Breast epithelium (tissue), 4 donors: Measurements from ENCODE around the gene NSMCE4A. TPM values are rescaled to one million over a fixed set of nuclear protein-coding genes. Genes with fewer than 3 reads are reported as not detected.
"Not testable (repeated sequence)": the region's sequence is repeated elsewhere in the genome, so short reads cannot be mapped to it uniquely, and the experiment has no call there.

Experiments
- DNase-seq, 2 donors: peaks; one replicate each; pipeline ENCODE4 v3.0.0-alpha.2; 2019; ENCODE audit warnings: low spot score in 2 of 2
- H3K27ac ChIP-seq, 2 donors: fragments of 200-600 bp; sonication (generic) in 1 of 2; one replicate each; pipeline ENCODE4 v1.5.1; 2016 to 2019; ENCODE audit warnings: mild to moderate bottlenecking in 1 of 2
- H3K27me3 ChIP-seq, 2 donors: fragments of 200-600 bp; sonication (generic) in 1 of 2; one replicate each; pipeline versions ENCODE4 v1.5.1 to v1.6.0; 2017 to 2019; ENCODE audit warnings: control low read depth in 1 of 2, mild to moderate bottlenecking in 1 of 2
- H3K36me3 ChIP-seq: fragments of 200-600 bp; one replicate; pipeline ENCODE4 v1.5.1; 2019
- H3K4me1 ChIP-seq, 2 donors: fragments of 200-600 bp; sonication (generic); one replicate each; pipeline ENCODE4 v1.5.1; 2016 to 2019; ENCODE audit warnings: control low read depth in 1 of 2
- H3K4me3 ChIP-seq, 3 donors: fragments of 200-600 bp; sonication (generic); 1 replicate in 2 of 3; 2 replicates in 1 of 3; pipeline ENCODE4 v1.5.1; 2016 to 2019; ENCODE audit warnings: mild to moderate bottlenecking in 3 of 3, moderate library complexity in 2 of 3
- H3K9me3 ChIP-seq, 2 donors: fragments of 200-600 bp; sonication (generic) in 1 of 2; one replicate each; pipeline ENCODE4 v1.5.1; 2016 to 2019; ENCODE audit warnings: control low read depth in 1 of 2
- POLR2A ChIP-seq: fragments of 450-650 bp; IDR thresholded peaks from one replicate; pipeline ENCODE4 v1.6.1; 2016; ENCODE audit warnings: antibody characterized with exemption, mild to moderate bottlenecking, moderate library complexity
- POLR2AphosphoS5 ChIP-seq, 3 donors: sonication (generic); formaldehyde crosslinking; IDR thresholded peaks; one replicate each; pipeline ENCODE4 v1.6.1; 2017; ENCODE audit warnings: antibody characterized with exemption in 3 of 3
- intact Hi-C: fragments of 100-400 bp; cut with DNase I; formaldehyde crosslinking; loops from one replicate; pipeline ENCODE4 v1.15.1; 2023; ENCODE audit warnings: low total_unique reads
- total RNA-seq, 3 donors: library from RNA; depleted of rRNA; stranded (reverse); fragments of >200 nt; gene quantifications; one replicate each; pipeline ENCODE4 v1.1.0, GENCODE V29; 2016
- TF ChIP-seq, protein P1 (sequence below), 3 donors: fragments of 450-650 bp; IDR thresholded peaks; one replicate each; pipeline ENCODE4 v1.5.1; 2016 to 2017; ENCODE audit warnings: antibody characterized with exemption in 3 of 3, mild to moderate bottlenecking in 3 of 3, moderate library complexity in 3 of 3

The NSMCE4A gene
- total RNA-seq, 3 donors from 2014 or later = 72.2 to 120 (median 119) TPM

DNA sequence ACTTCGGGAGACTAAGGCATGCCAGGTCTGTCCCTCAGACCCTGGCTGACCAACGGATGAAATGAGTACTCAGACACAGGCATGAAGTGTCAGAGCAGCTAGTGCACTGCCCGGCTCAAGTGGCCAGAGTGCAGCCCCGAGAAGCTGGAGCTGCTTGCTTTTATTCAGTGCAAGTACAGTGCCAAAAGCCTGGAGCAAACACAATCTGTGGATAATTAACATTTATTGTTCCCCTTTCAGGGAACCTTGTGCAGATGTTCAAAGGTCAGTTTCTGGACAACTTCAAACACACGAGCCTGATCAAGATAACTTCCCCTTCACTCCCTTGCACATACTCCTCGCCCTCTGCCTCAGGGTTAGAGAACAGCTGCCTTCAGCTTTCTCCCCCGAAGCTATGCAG is 39.3 kb downstream of the NSMCE4A start:
- H3K4me1 ChIP-seq = no peaks in the 10 kb centered on the region
- H3K36me3 ChIP-seq = no peaks in the 10 kb centered on the region
- H3K27me3 ChIP-seq = no peaks in the 10 kb centered on the region
- H3K4me3 ChIP-seq = no peak overlapping the region
- DNase-seq = no peak
- TF ChIP-seq POLR2A (no peak), POLR2AphosphoS5 (IDR thresholded peaks at IDR 0.05) (no peak)
- TF ChIP-seq, protein P1, sequence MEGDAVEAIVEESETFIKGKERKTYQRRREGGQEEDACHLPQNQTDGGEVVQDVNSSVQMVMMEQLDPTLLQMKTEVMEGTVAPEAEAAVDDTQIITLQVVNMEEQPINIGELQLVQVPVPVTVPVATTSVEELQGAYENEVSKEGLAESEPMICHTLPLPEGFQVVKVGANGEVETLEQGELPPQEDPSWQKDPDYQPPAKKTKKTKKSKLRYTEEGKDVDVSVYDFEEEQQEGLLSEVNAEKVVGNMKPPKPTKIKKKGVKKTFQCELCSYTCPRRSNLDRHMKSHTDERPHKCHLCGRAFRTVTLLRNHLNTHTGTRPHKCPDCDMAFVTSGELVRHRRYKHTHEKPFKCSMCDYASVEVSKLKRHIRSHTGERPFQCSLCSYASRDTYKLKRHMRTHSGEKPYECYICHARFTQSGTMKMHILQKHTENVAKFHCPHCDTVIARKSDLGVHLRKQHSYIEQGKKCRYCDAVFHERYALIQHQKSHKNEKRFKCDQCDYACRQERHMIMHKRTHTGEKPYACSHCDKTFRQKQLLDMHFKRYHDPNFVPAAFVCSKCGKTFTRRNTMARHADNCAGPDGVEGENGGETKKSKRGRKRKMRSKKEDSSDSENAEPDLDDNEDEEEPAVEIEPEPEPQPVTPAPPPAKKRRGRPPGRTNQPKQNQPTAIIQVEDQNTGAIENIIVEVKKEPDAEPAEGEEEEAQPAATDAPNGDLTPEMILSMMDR (IDR thresholded peaks at IDR 0.05) = no peak
- intact Hi-C loops = no loop called here
- H3K27ac ChIP-seq = no peak overlapping the region
- H3K9me3 ChIP-seq = no peaks in the 10 kb centered on the region

DNA sequence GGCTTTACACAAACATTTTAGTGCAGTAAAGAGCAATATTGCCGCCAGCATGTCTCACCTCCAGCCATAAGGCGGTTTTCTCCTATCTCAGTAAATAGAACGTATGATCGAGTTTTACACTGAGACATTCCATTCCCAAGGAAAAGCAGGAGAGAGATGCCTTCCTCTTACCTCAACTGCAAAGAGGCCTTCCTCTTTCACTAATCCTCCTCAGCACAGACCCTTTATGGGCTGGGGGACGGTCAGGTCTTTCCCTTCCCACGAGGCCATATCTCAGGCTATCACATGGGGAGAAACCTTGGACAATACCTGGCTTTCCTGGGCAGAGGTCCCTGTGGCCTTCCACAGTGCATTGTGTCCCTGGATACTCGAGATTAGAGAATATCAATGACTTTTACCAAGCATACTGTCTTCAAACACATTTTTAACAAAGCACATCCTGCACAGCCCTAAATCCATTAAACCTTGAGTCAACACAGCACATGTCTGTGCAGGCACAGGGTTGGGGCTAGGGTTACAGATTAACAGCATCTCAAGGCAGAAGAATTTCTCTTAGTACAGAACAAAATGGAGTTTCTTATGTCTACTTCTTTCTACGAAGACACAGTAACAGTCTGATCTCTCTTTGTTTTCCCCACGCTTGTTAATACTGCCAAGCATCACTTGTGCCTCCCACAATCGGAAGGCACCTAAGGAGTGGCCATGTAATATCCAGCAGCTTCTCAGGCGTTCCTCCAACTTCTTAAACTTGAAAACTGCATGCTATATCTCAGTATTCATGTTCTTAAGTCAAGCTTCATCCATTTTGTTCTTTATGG is 44.5 kb downstream of the NSMCE4A start:
- H3K36me3 ChIP-seq, H3K4me3 ChIP-seq, H3K9me3 ChIP-seq, DNase-seq, H3K4me1 ChIP-seq, intact Hi-C loops, H3K27me3 ChIP-seq: not testable (repeated sequence)
- H3K27ac ChIP-seq = peak overlapping the region; percentile 7 to 11

DNA sequence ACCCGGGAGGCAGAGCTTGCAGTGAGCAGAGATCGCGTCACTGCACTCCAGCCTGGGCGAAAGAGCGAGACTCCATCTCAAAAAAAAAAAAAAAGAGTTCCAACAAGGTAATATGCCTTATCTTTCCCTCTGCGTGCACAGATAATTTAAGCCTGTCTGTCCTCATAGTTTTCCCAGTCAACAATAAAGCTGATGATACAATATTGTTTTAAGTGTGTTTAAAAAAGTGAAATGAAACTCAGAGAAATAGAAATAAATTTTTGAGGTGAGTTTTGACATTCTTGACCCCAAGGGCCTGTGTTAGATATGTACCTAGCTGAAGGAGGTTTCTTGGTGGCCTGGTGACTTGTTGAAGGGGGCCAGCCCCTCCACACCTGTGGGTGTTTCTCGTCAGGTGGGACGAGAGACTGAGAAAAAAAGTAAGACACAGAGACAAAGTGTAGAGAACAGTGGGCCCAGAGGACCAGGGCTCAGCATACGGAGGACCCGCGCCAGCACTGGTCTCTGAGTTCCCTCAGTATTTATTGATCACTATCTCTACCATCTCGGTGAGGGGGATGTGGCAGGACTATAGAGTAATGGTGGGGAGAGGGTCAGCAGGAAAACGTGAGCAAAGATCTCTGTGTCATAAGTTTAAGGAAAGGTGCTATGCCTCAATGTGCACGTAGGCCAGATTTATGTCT is 45.3 kb downstream of the NSMCE4A start:
- intact Hi-C loops, H3K4me1 ChIP-seq, DNase-seq, H3K4me3 ChIP-seq, H3K9me3 ChIP-seq, H3K36me3 ChIP-seq, H3K27me3 ChIP-seq: not testable (repeated sequence)
- peak overlapping the region; percentile 7 to 11 for H3K27ac ChIP-seq

DNA sequence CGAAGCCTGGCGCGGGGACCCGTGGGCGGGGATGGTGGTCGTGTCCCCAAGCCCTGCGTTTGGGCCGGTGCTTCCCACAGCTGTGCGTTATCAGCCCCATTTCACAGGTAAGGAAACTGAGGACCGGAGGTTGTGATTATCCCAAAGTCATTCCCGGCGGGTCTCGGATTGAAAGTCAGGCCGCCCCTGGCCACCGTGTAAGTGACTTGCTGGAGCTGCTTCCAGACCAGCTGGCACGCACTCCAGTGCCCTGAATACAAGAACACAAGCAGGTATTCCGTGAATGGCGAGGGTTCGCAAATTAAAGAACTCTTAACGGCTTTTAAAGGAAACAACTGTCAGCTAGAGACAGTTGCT is 46.5 kb downstream of the NSMCE4A start:
- H3K27ac ChIP-seq = peak overlapping the region; percentile 99 to 100
- intact Hi-C loops = no loop called here
- peak overlapping the region; percentile 96 to 100 (median 98) for H3K4me3 ChIP-seq
- H3K4me1 ChIP-seq = peaks cover 0 to 4% of the 10 kb centered on the region in 2 donors
- no peaks in the 10 kb centered on the region for H3K36me3 ChIP-seq
- H3K27me3 ChIP-seq = no peaks in the 10 kb centered on the region
- H3K9me3 ChIP-seq = no peaks in the 10 kb centered on the region
- DNase-seq = no peak
- TF ChIP-seq, protein P1 (IDR thresholded peaks at IDR 0.05) = no peak
- TF ChIP-seq POLR2A (no peak), POLR2AphosphoS5 (IDR thresholded peaks at IDR 0.05) (no peak)

DNA sequence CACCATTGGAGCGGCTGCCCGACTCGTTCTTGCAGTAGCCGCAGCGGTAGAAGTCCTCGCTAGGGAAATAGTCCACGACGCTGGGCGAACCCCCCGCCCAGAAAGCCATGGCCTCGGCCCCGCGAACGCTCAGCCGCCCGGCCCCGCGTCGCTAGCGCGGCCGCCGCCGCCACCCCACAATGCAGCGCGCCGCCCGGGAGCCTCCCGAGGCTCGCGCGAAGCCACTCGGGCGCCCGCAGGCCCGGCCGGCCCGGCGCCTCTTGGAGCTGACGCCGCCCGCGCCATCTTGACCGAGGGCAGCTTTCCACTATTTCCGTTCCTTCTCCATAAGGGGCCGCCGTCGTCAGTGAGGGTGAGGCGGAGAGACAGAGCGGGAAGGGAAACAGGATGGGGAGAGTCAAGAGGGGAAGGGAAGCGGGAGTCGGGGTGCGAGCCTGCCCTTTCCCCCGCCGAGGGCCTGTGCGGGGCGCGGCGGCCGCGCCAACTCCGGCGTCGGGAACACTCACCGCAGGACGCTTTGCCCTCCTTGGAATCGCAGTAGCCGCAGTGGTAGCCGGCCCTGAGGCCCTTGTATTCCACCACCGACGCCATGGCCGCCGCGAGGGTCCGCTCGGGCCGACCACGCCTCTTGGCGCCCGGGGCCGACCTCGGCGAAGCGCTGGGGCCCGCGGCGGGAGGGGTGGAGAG is 47.0 kb downstream of the NSMCE4A start, which contains the start of gene ATE1:
ATE1 (minus strand) TSS at position 191 of the 687 bp plus-strand sequence; CDS start at position 109, 82 bp downstream.
- peak; percentile 79 to 83 for DNase-seq
- peaks cover 0 to 4% of the 10 kb centered on the region in 2 donors for H3K4me1 ChIP-seq
- no peaks in the 10 kb centered on the region for H3K9me3 ChIP-seq
- peak within 1 kb of the TSS; percentile 99 to 100 for H3K27ac ChIP-seq
- intact Hi-C loops = no loop called here
- TF ChIP-seq POLR2AphosphoS5 (IDR thresholded peaks at IDR 0.05) (peak; percentile 84 to 89 (median 86)), POLR2A (peak; percentile 49)
- TF ChIP-seq, protein P1 (IDR thresholded peaks at IDR 0.05) = no peak
- H3K27me3 ChIP-seq = no peaks in the 10 kb centered on the region
- H3K36me3 ChIP-seq = no peaks in the 10 kb centered on the region
- peak within 1 kb of the TSS; percentile 96 to 100 (median 98) for H3K4me3 ChIP-seq
